ENCODE data around the gene SYNJ1. TPM values are rescaled to one million over a fixed set of nuclear protein-coding genes. Genes with fewer than 3 reads are reported as not detected.

SYNJ1 gene
- total and polyA plus RNA-seq, 2 of the 13 experiments (the other 11 are each of a cell fraction or from before 2014, with no cell fraction given), result 2.0 to 2.7 TPM

DNA sequence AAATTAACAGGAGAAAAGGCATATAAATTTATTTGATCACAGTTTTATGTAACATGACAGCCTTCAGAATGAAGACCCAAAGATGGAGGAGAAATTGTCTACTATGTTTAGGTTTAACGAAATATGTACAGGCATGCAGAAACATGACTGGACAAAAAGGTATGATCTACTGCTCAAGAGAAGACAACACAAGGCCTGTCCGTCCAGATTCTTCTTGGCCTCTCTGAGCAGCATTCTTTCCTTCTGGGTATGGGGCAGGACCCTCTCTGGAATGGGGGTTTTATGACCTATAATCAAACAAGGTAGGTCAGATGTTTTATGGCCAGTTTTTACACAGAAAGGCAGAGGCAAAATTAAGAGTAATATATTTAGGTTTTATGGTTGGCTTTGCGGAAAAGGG lies 13.5 kb upstream of the SYNJ1 start (continued):
- TF ChIP-seq, protein P1, sequence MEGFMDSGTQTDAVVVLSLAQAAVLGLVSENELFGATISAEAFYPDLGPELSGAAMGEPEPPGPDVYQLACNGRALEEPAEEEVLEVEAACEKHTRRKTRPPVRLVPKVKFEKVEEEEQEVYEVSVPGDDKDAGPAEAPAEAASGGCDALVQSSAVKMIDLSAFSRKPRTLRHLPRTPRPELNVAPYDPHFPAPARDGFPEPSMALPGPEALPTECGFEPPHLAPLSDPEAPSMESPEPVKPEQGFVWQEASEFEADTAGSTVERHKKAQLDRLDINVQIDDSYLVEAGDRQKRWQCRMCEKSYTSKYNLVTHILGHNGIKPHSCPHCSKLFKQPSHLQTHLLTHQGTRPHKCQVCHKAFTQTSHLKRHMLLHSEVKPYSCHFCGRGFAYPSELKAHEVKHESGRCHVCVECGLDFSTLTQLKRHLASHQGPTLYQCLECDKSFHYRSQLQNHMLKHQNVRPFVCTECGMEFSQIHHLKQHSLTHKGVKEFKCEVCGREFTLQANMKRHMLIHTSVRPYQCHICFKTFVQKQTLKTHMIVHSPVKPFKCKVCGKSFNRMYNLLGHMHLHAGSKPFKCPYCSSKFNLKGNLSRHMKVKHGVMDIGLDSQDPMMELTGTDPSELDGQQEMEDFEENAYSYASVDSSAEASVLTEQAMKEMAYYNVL (CRISPR knock-in tag; IDR thresholded peaks at IDR 0.05; ENCODE audit: borderline replicate concordance), result no peak

DNA sequence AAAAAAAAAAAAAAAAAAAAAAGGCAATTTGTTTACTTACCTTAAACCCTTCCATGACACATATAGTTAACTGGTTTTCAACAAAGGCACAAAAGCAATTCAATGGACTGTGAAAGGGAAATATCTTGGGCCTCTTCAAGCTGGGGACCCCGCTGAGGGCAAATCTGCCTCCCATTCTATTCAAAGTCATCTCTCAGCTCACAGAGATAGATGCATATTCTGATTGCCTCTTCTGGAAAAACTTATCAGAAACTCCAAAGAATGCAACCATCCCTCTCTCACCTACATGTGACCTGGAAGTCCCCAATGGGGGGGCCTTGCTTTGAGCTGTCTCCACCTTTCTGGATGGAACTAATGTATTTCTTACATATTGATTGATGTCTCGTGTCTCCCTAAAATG lies 12.1 kb upstream of the SYNJ1 start:
- FAIRE-seq, result no peak
- no TSS peak for BruUV-seq (replicated peaks)
- TF ChIP-seq TP53 (CRISPR knock-in tag; conservative IDR thresholded peaks at IDR 0.05) (no peak), ZNF781 (CRISPR knock-in tag; IDR thresholded peaks at IDR 0.05; ENCODE audit: borderline replicate concordance, not compliant biosample characterization) (no peak), ZNF792 (CRISPR knock-in tag; IDR thresholded peaks at IDR 0.05) (no peak)
- TF ChIP-seq, protein P2, sequence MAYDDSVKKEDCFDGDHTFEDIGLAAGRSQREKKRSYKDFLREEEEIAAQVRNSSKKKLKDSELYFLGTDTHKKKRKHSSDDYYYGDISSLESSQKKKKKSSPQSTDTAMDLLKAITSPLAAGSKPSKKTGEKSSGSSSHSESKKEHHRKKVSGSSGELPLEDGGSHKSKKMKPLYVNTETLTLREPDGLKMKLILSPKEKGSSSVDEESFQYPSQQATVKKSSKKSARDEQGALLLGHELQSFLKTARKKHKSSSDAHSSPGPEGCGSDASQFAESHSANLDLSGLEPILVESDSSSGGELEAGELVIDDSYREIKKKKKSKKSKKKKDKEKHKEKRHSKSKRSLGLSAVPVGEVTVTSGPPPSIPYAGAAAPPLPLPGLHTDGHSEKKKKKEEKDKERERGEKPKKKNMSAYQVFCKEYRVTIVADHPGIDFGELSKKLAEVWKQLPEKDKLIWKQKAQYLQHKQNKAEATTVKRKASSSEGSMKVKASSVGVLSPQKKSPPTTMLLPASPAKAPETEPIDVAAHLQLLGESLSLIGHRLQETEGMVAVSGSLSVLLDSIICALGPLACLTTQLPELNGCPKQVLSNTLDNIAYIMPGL (CRISPR knock-in tag; IDR thresholded peaks at IDR 0.05; ENCODE audit: borderline replicate concordance in 1 of 2, low read depth in 1 of 2), result no peak
- TF ChIP-seq, protein P3, sequence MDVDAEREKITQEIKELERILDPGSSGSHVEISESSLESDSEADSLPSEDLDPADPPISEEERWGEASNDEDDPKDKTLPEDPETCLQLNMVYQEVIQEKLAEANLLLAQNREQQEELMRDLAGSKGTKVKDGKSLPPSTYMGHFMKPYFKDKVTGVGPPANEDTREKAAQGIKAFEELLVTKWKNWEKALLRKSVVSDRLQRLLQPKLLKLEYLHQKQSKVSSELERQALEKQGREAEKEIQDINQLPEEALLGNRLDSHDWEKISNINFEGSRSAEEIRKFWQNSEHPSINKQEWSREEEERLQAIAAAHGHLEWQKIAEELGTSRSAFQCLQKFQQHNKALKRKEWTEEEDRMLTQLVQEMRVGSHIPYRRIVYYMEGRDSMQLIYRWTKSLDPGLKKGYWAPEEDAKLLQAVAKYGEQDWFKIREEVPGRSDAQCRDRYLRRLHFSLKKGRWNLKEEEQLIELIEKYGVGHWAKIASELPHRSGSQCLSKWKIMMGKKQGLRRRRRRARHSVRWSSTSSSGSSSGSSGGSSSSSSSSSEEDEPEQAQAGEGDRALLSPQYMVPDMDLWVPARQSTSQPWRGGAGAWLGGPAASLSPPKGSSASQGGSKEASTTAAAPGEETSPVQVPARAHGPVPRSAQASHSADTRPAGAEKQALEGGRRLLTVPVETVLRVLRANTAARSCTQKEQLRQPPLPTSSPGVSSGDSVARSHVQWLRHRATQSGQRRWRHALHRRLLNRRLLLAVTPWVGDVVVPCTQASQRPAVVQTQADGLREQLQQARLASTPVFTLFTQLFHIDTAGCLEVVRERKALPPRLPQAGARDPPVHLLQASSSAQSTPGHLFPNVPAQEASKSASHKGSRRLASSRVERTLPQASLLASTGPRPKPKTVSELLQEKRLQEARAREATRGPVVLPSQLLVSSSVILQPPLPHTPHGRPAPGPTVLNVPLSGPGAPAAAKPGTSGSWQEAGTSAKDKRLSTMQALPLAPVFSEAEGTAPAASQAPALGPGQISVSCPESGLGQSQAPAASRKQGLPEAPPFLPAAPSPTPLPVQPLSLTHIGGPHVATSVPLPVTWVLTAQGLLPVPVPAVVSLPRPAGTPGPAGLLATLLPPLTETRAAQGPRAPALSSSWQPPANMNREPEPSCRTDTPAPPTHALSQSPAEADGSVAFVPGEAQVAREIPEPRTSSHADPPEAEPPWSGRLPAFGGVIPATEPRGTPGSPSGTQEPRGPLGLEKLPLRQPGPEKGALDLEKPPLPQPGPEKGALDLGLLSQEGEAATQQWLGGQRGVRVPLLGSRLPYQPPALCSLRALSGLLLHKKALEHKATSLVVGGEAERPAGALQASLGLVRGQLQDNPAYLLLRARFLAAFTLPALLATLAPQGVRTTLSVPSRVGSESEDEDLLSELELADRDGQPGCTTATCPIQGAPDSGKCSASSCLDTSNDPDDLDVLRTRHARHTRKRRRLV (CRISPR knock-in tag; IDR thresholded peaks at IDR 0.05), result no peak
- TF ChIP-seq, protein P4, sequence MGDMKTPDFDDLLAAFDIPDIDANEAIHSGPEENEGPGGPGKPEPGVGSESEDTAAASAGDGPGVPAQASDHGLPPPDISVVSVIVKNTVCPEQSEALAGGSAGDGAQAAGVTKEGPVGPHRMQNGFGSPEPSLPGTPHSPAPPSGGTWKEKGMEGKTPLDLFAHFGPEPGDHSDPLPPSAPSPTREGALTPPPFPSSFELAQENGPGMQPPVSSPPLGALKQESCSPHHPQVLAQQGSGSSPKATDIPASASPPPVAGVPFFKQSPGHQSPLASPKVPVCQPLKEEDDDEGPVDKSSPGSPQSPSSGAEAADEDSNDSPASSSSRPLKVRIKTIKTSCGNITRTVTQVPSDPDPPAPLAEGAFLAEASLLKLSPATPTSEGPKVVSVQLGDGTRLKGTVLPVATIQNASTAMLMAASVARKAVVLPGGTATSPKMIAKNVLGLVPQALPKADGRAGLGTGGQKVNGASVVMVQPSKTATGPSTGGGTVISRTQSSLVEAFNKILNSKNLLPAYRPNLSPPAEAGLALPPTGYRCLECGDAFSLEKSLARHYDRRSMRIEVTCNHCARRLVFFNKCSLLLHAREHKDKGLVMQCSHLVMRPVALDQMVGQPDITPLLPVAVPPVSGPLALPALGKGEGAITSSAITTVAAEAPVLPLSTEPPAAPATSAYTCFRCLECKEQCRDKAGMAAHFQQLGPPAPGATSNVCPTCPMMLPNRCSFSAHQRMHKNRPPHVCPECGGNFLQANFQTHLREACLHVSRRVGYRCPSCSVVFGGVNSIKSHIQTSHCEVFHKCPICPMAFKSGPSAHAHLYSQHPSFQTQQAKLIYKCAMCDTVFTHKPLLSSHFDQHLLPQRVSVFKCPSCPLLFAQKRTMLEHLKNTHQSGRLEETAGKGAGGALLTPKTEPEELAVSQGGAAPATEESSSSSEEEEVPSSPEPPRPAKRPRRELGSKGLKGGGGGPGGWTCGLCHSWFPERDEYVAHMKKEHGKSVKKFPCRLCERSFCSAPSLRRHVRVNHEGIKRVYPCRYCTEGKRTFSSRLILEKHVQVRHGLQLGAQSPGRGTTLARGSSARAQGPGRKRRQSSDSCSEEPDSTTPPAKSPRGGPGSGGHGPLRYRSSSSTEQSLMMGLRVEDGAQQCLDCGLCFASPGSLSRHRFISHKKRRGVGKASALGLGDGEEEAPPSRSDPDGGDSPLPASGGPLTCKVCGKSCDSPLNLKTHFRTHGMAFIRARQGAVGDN (CRISPR knock-in tag; IDR thresholded peaks at IDR 0.05), result no peak

More for the DNA sequence above, 12.1 kb upstream of the SYNJ1 start:
- Histone ChIP-seq H3K79me2 (ENCODE audit: insufficient read depth, low read length) (no peaks in the 10 kb centered on the region), H3K4me2 (ENCODE audit: low read depth, low read length) (no peak overlapping the region), H3K9me3 (ENCODE audit: low read length) (no peaks in the 10 kb centered on the region), H3K9ac (ENCODE audit: insufficient read depth, low read depth, low read length) (no peak overlapping the region), H3K4me3 (replicated peaks in 1 of 3; ENCODE audit: insufficient read depth in 1 of 3, low read depth in 2 of 3, low read length in 3 of 3) (no peak overlapping the region), H4K20me1 (ENCODE audit: insufficient read depth, low read length) (no peaks in the 10 kb centered on the region), H3K27ac (ENCODE audit: extremely low read length, insufficient read depth, low read length) (no peak overlapping the region), H3K36me3 (replicated peaks in 1 of 2; ENCODE audit: control insufficient read depth in 1 of 2, insufficient read depth in 2 of 2, low read length in 2 of 2) (peaks cover 17 to 69% of the 10 kb centered on the region in 2 experiments), H3K4me1 (ENCODE audit: insufficient read depth, low read length) (0 out of 2 replicates have a peak, but pooled peaks cover 6% of the 10 kb centered on the region), H3K27me3 (ENCODE audit: control insufficient read depth in 1 of 2, insufficient read depth in 2 of 2, low read length in 2 of 2) (no peaks in the 10 kb centered on the region), H2AFZ (ENCODE audit: low read length) (no peak overlapping the region)
- WGBS (ENCODE audit: low lambda C conversion rate), result 88% methylated on average over 2 of the region's 2 CpGs
- POLR2A ChIA-PET, result interaction anchor here (0.6 to 1.4 kb wide), 2 partner anchors 32 to 137 kb away, joined by 3 to 5 read pairs; partner anchors contain the start of gene PAXBP1
- no peak for ATAC-seq
- in situ Hi-C loops (cut with HindIII; ENCODE audit: extremely low pct_ligation_motif_present, low pct_unique_long_range_greater_than_20kb), result no loop called here
- intact Hi-C loops (cut with micrococcal nuclease; ENCODE audit: unreplicated experiment), result no loop called here
- CTCF ChIA-PET (ENCODE audit: low intra/inter-chr PET ratio, low total read pairs), result no interaction called here
- no peak for DNase-seq (ENCODE audit: low spot score)
